Panc1 (cell line): ENCODE measurements around the gene WIF1.

Source experiments
- CTCF ChIP-seq: fragments of 450-650 bp; IDR thresholded peaks from 2 replicates; pipeline ENCODE4 v1.5.1; 2017; ENCODE audit warnings: mild to moderate bottlenecking
- POLR2AphosphoS5 ChIP-seq: IDR thresholded peaks from 2 replicates; pipeline ENCODE4 v1.6.1; 2012; ENCODE audit warnings: mild to moderate bottlenecking, low read depth, low read length, moderate library complexity
- REST ChIP-seq, 2 experiments: IDR thresholded peaks; 2 replicates each; pipeline ENCODE4 v1.6.1; 2011 to 2012; ENCODE audit warnings: low read depth in 2 of 2, control low read depth in 1 of 2, low read length in 1 of 2, mild to moderate bottlenecking in 1 of 2, moderate library complexity in 1 of 2; ENCODE audit not compliant: insufficient read depth in 1 of 2
- SIN3A ChIP-seq: IDR thresholded peaks from 2 replicates; pipeline ENCODE4 v1.6.1; 2012; ENCODE audit warnings: low read depth, mild to moderate bottlenecking, low read length, moderate library complexity, borderline replicate concordance; ENCODE audit not compliant: insufficient read depth
- TCF7L2 ChIP-seq: IDR thresholded peaks from 2 replicates; pipeline ENCODE4 v1.6.1; 2011; ENCODE audit warnings: mild to moderate bottlenecking, low read depth, low read length, inconsistent platforms

GRCh38 chr12:65015850-65016249 lies 105.3 kb downstream of the WIF1 start:
- no peak for TF ChIP-seq SIN3A
- no peak for TF ChIP-seq POLR2AphosphoS5
- TF ChIP-seq CTCF: no peak
- no peak for TF ChIP-seq TCF7L2
- no peak for TF ChIP-seq REST (IDR thresholded peaks at IDR 0.05; ENCODE audit: insufficient read depth in 1 of 2, low read depth in 2 of 2, low read length in 1 of 2)
